K562 (cell line): ENCODE measurements around the gene CDKN1C. TPM values are rescaled to one million over a fixed set of nuclear protein-coding genes. Genes with fewer than 3 reads are reported as not detected.

Source experiments
- CREB5 ChIP-seq: fragments of 250-450 bp; sonication (Bioruptor Pico); IDR thresholded peaks from 2 replicates; pipeline ENCODE4 v1.5.0; 2020; ENCODE audit warnings: mild to moderate bottlenecking
- CTCF ChIP-seq, 3 experiments: IDR thresholded peaks in 2 of 3; conservative IDR thresholded peaks in 1 of 3; 2 replicates each; pipeline ENCODE4 v1.5.1; 2011 to 2012; ENCODE audit warnings: low read length in 3 of 3, mild to moderate bottlenecking in 3 of 3, control low read depth in 2 of 3, improper control_type of control experiment in 1 of 3, inconsistent platforms in 1 of 3, low read depth in 1 of 3, mixed read lengths in 1 of 3, moderate library complexity in 1 of 3; ENCODE audit not compliant: insufficient read depth in 2 of 3
- ETV5 ChIP-seq: sonication (generic); formaldehyde crosslinking; IDR thresholded peaks from 2 replicates; pipeline ENCODE4 v1.4.0; 2020; ENCODE audit warnings: low read depth, mild to moderate bottlenecking, missing genetic modification reagents
- FOXP1 ChIP-seq: sonication (generic); formaldehyde crosslinking; IDR thresholded peaks from 2 replicates; pipeline ENCODE4 v1.8.0; 2022; ENCODE audit warnings: mild to moderate bottlenecking, missing genetic modification reagents
- GTF3C2 ChIP-seq: IDR thresholded peaks from 3 replicates; pipeline ENCODE4 v1.6.1; 2011; ENCODE audit warnings: borderline replicate concordance, mild to moderate bottlenecking, moderate library complexity; ENCODE audit not compliant: insufficient read length; ENCODE audit errors: extremely low read depth
- ID3 ChIP-seq, 2 experiments: fragments of 250-450 bp in 1 of 2; fragments of 450-650 bp in 1 of 2; sonication (Bioruptor Pico) in 1 of 2; IDR thresholded peaks; 2 replicates each; pipeline versions ENCODE4 v1.6.1 to v1.8.0; 2016 to 2021; ENCODE audit warnings: mild to moderate bottlenecking in 2 of 2, moderate library complexity in 2 of 2, missing compliant biosample characterization in 1 of 2, missing genetic modification characterization in 1 of 2
- MCM2 ChIP-seq: fragments of 450-650 bp; IDR thresholded peaks from 2 replicates; pipeline ENCODE4 v1.6.1; 2017; ENCODE audit warnings: low read depth, mild to moderate bottlenecking
- NBN ChIP-seq: fragments of 450-650 bp; IDR thresholded peaks from 2 replicates; pipeline ENCODE4 v1.6.1; 2016; ENCODE audit warnings: low read depth, mild to moderate bottlenecking
- NCOA4 ChIP-seq: fragments of 450-650 bp; IDR thresholded peaks from 2 replicates; pipeline ENCODE4 v1.6.1; 2018; ENCODE audit warnings: mild to moderate bottlenecking; ENCODE audit not compliant: partially characterized antibody
- NFRKB ChIP-seq: fragments of 450-650 bp; IDR thresholded peaks from 2 replicates; pipeline ENCODE4 v1.6.1; 2016; ENCODE audit warnings: low read depth
- POLR2B ChIP-seq: fragments of 450-650 bp; IDR thresholded peaks from 2 replicates; pipeline ENCODE4 v1.6.1; 2018; ENCODE audit warnings: low read depth; ENCODE audit not compliant: partially characterized antibody
- RBM22 ChIP-seq: fragments of 200-400 bp; formaldehyde crosslinking; IDR thresholded peaks from 2 replicates; pipeline ENCODE4 v1.6.1; 2018; ENCODE audit warnings: low read length, low read depth; ENCODE audit not compliant: poor library complexity, severe bottlenecking
- SMARCA5 ChIP-seq: fragments of 450-650 bp; IDR thresholded peaks from 2 replicates; pipeline ENCODE4 v1.6.1; 2016
- SMC3 ChIP-seq: conservative IDR thresholded peaks from 2 replicates; pipeline ENCODE4 v1.6.1; 2011; ENCODE audit warnings: low read depth, low read length, improper control_type of control experiment; ENCODE audit not compliant: insufficient read depth
- SPI1 ChIP-seq: IDR thresholded peaks from 2 replicates; pipeline ENCODE4 v1.6.1; 2011; ENCODE audit warnings: low read depth, low read length, control low read depth, borderline replicate concordance
- TARDBP ChIP-seq: fragments of 450-650 bp; IDR thresholded peaks from 2 replicates; pipeline ENCODE4 v1.6.1; 2016
- THAP7 ChIP-seq: fragments of 250-450 bp; sonication (Bioruptor Pico); IDR thresholded peaks from 2 replicates; pipeline ENCODE4 v1.5.0; 2021
- ZC3H11A ChIP-seq: IDR thresholded peaks from 2 replicates; pipeline ENCODE4 v1.6.1; 2012; ENCODE audit warnings: low read depth, low read length, improper control_type of control experiment
- ZFX ChIP-seq: sonication (generic); formaldehyde crosslinking; IDR thresholded peaks from 2 replicates; pipeline ENCODE4 v1.8.0; 2022; ENCODE audit warnings: mild to moderate bottlenecking, missing genetic modification reagents, moderate library complexity
- ZNF444 ChIP-seq: fragments of 250-450 bp; sonication (Bioruptor Pico); IDR thresholded peaks from 2 replicates; pipeline ENCODE4 v1.4.0; 2020; ENCODE audit warnings: mild to moderate bottlenecking, moderate library complexity
- ZNF583 ChIP-seq: fragments of 250-450 bp; sonication (Bioruptor Pico); IDR thresholded peaks from 2 replicates; pipeline ENCODE4 v1.4.0; 2020
- ZNF717 ChIP-seq: fragments of 250-450 bp; sonication (Bioruptor Pico); IDR thresholded peaks from 2 replicates; pipeline ENCODE4 v1.5.0; 2021
- polyA plus RNA-seq, 8 experiments: library from polyadenylated mRNA; depleted of rRNA in 4 of 8; stranded (reverse) in 5 of 8; unstranded in 3 of 8; fragments of >200 nt; fragmentation: Nextera tagmentation in 2 of 8; fragmentation: Illumina TruSeq in 1 of 8; extraction: Ambion mirVana in 2 of 8; extraction: Trizol in 1 of 8; gene quantifications; 2 replicates each; pipeline versions ENCODE4 v1.2.1 to v1.2.3, GENCODE V29; 2011 to 2014; ENCODE audit warnings: inconsistent platforms in 1 of 8, missing spikeins in 1 of 8
- total RNA-seq, 7 experiments: library from RNA; depleted of rRNA in 6 of 7; stranded (reverse); fragments of >200 nt in 6 of 7; fragmentation: Illumina TruSeq in 2 of 7; extraction: Trizol in 2 of 7; gene quantifications; 2 replicates each; pipeline versions ENCODE4 v1.2.1 to v1.2.3, GENCODE V29; 2011 to 2021; ENCODE audit warnings: low replicate concordance in 1 of 7

Gene CDKN1C
- total and polyA plus RNA-seq, 9 of the 15 experiments (the other 6 are each of a cell fraction or from before 2014, with no cell fraction given) = 2.8 to 21.1 (median 9.3) TPM

- TF ChIP-seq CREB5 (no peak), POLR2B (no peak), SMARCA5 (no peak), ZNF717 (CRISPR knock-in tag) (no peak), NBN (no peak), SMC3 (no peak), GTF3C2 (no peak), CTCF (IDR thresholded peaks at IDR 0.05 in 2 of 3, conservative IDR thresholded peaks at IDR 0.05 in 1 of 3; ENCODE audit: insufficient read depth in 2 of 3, low read depth in 1 of 3, low read length in 3 of 3) (peak in 2 of 3 experiments; percentile 22 to 31; a peak in 3 of 6 replicates), THAP7 (CRISPR knock-in tag) (no peak), ETV5 (CRISPR knock-in tag) (no peak), ID3 (CRISPR knock-in tag; IDR thresholded peaks at IDR 0.05) (no peak), ID3 (tag; IDR thresholded peaks at IDR 0.05) (no peak), NFRKB (no peak), TARDBP (no peak), ZNF583 (CRISPR knock-in tag) (no peak), FOXP1 (CRISPR knock-in tag) (no peak), ZNF444 (CRISPR knock-in tag) (no peak), MCM2 (no peak), ZFX (CRISPR knock-in tag) (peak; percentile 38; the same call in 1 of the 2 replicates), ZC3H11A (no peak), RBM22 (no peak), NCOA4 (no peak), SPI1 (0 out of 2 replicates have a peak, but pooled peaks have one; percentile 34)
These were observed 17.7 kb downstream of the CDKN1C start (continued) for GRCh38 chr11:2867722-2868505.
